DND-41 (cell line): Measurements from ENCODE around the gene PRKAR1B.

Source experiments
- CTCF ChIP-seq: IDR thresholded peaks from 2 replicates; pipeline ENCODE4 v1.5.1; 2012; ENCODE audit warnings: borderline replicate concordance, low read length, moderate library complexity, mild to moderate bottlenecking; ENCODE audit not compliant: poor library complexity, severe bottlenecking; ENCODE audit errors: extremely low read depth
- EZH2 ChIP-seq: IDR thresholded peaks from 3 replicates; pipeline ENCODE4 v1.6.1; 2012; ENCODE audit warnings: borderline replicate concordance, low read depth, mild to moderate bottlenecking, moderate library complexity, low read length, inconsistent platforms; ENCODE audit not compliant: severe bottlenecking

GRCh38 chr7:577741-578370, 149.2 kb downstream of the PRKAR1B start:
- TF ChIP-seq CTCF (no peak), EZH2 (no peak)
